ENCODE measurements around the gene CARS2. TPM values are rescaled to one million over a fixed set of nuclear protein-coding genes. Genes with fewer than 3 reads are reported as not detected.

Gene CARS2
- total RNA-seq, 1 donor, result 107 TPM

DNA sequence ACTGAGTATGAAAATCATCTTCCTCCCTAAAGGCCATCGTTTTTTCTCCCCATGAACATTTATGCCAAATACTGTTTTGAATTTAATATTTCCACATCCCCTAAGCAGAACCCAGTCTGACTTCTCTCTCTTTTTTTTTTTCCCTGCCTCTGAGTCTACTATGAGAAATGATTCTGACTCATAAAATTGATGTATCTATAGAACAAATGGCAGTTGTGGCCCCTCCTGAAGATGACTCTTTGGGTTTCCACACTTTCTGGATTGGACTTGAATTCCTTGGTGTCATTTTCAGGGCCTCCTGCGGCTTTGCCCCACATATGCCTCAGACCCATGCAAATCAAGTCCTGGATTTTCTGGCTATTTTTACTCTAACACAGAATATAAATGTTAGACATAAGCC, 113.3 kb downstream of the CARS2 start:
- no peak for TF ChIP-seq CTCF (IDR thresholded peaks at IDR 0.05; ENCODE audit: insufficient read depth, low read depth, low read length)
- H3K4me3 ChIP-seq (ENCODE audit: low read depth, low read length), result no peak overlapping the region
- DNase-seq (ENCODE audit: low read depth), result no peak

Other genes with a start within 250 kb of the CARS2 start
- 4.2 and 4.7 TPM in 2 replicates for gene RAB20, start 144.4 kb downstream of the CARS2 start, total RNA-seq
- 13.5 and 16.8 TPM in 2 replicates for gene NAXD, start 90.6 kb downstream of the CARS2 start, total RNA-seq
- 8.1 and 8.2 TPM in 2 replicates for gene ING1, start 7.6 kb upstream of the CARS2 start, total RNA-seq
- 60.5 and 89.5 TPM in 2 replicates for gene ANKRD10, start 209.0 kb upstream of the CARS2 start, total RNA-seq